Stomach (tissue), 4 donors: ENCODE data around the gene LDB1.

Source experiments
- CTCF ChIP-seq, 7 experiments: fragments of 450-650 bp in 4 of 7; fragments of 200-600 bp in 3 of 7; sonication (generic) in 3 of 7; IDR thresholded peaks; one replicate each; pipeline ENCODE4 v1.5.1; 2016 to 2019; ENCODE audit warnings: antibody characterized with exemption in 7 of 7, control low read depth in 2 of 7, mild to moderate bottlenecking in 1 of 7
- POLR2A ChIP-seq, 4 donors: fragments of 450-650 bp; IDR thresholded peaks; one replicate each; pipeline ENCODE4 v1.6.1; 2016; ENCODE audit warnings: antibody characterized with exemption in 4 of 4, control low read depth in 2 of 4, mild to moderate bottlenecking in 1 of 4, moderate library complexity in 1 of 4

- TF ChIP-seq POLR2A (IDR thresholded peaks at IDR 0.05): no peak
- no peak for TF ChIP-seq CTCF (IDR thresholded peaks at IDR 0.05)
These were observed 6.0 kb downstream of the LDB1 start for GRCh38 chr10:102113956-102114857.
